Neural cell (in vitro differentiated cells): Measurements from ENCODE around the gene GRAMD4. TPM values are rescaled to one million over a fixed set of nuclear protein-coding genes. Genes with fewer than 3 reads are reported as not detected.

Experiments used
- H2AFZ ChIP-seq: fragments of 200-600, 300-800 bp; sonication (generic), shearing (Covaris generic); 2 replicates; pipeline ENCODE4 v1.6.0; 2014; ENCODE audit warnings: low read depth, mild to moderate bottlenecking, antibody characterized with exemption, low read length, moderate library complexity
- H3F3A ChIP-seq: fragments of 200-600 bp; shearing (Covaris generic); 2 replicates; pipeline ENCODE4 v1.6.1; 2016; ENCODE audit warnings: mild to moderate bottlenecking, moderate library complexity, mixed read lengths, antibody characterized with exemption, low read length; ENCODE audit not compliant: insufficient read depth, poor library complexity, severe bottlenecking
- H3K27ac ChIP-seq: fragments of 200-600, 300-800 bp; sonication (generic), shearing (Covaris generic); 2 replicates; pipeline ENCODE4 v1.5.1; 2014; ENCODE audit warnings: mild to moderate bottlenecking, low read length, moderate library complexity
- H3K27me3 ChIP-seq: fragments of 300-800, 200-600 bp; sonication (generic), shearing (Covaris generic); 2 replicates; pipeline ENCODE4 v1.6.0; 2014; ENCODE audit warnings: mild to moderate bottlenecking, low read depth, low read length, moderate library complexity; ENCODE audit not compliant: insufficient read depth
- H3K36me3 ChIP-seq: fragments of 300-800, 200-600 bp; sonication (generic), shearing (Covaris generic); 2 replicates; pipeline ENCODE4 v1.5.1; 2014; ENCODE audit warnings: mild to moderate bottlenecking, antibody characterized with exemption, low read length, moderate library complexity; ENCODE audit not compliant: insufficient read depth
- H3K4me2 ChIP-seq: fragments of 300-800, 200-600 bp; sonication (generic), shearing (Covaris generic); 2 replicates; pipeline ENCODE4 v1.6.0; 2014; ENCODE audit warnings: mild to moderate bottlenecking, low read length
- H3K4me3 ChIP-seq: fragments of 300-800, 200-600 bp; sonication (generic), shearing (Covaris generic); 2 replicates; pipeline ENCODE4 v1.5.1; 2014; ENCODE audit warnings: mild to moderate bottlenecking, low read length, moderate library complexity
- H3K79me2 ChIP-seq: fragments of 200-600 bp; shearing (Covaris generic); replicated peaks from 2 replicates; pipeline ENCODE4 v1.6.0; 2014; ENCODE audit warnings: mild to moderate bottlenecking, low read length, moderate library complexity; ENCODE audit not compliant: insufficient read depth
- H3K9ac ChIP-seq: fragments of 300-800, 200-600 bp; sonication (generic), shearing (Covaris generic); 2 replicates; pipeline ENCODE4 v1.6.1; 2016; ENCODE audit warnings: mild to moderate bottlenecking, low read length, mixed read lengths
- H3K9me2 ChIP-seq: fragments of 200-600 bp; shearing (Covaris generic); 2 replicates; pipeline ENCODE4 v1.6.1; 2016; ENCODE audit warnings: mild to moderate bottlenecking, low read length, mixed read lengths; ENCODE audit not compliant: insufficient read depth
- H3K9me3 ChIP-seq: fragments of 200-600, 300-800 bp; sonication (generic), shearing (Covaris generic); 2 replicates; pipeline ENCODE4 v1.6.1; 2016; ENCODE audit warnings: mild to moderate bottlenecking, mixed run types, low read length, moderate library complexity, mixed read lengths
- H4K20me1 ChIP-seq: fragments of 200-600 bp; shearing (Covaris generic); 2 replicates; pipeline ENCODE4 v1.6.1; 2016; ENCODE audit warnings: mild to moderate bottlenecking, mixed run types; ENCODE audit not compliant: insufficient read depth
- CTCF ChIP-seq: fragments of 450-650 bp; IDR thresholded peaks from 2 replicates; pipeline ENCODE4 v1.5.1; 2014; ENCODE audit warnings: antibody characterized with exemption, mild to moderate bottlenecking, moderate library complexity; ENCODE audit not compliant: poor library complexity, severe bottlenecking
- EP300 ChIP-seq: fragments of 450-650 bp; conservative IDR thresholded peaks from 2 replicates; pipeline ENCODE4 v1.6.1; 2014; ENCODE audit warnings: antibody characterized with exemption, mild to moderate bottlenecking, moderate library complexity; ENCODE audit not compliant: poor library complexity, severe bottlenecking
- EZH2 ChIP-seq: fragments of 200-600, 300-800 bp; shearing (Covaris generic), sonication (generic); IDR thresholded peaks from 2 replicates; pipeline ENCODE4 v1.6.1; 2014; ENCODE audit warnings: antibody characterized with exemption, low read length, borderline replicate concordance, mild to moderate bottlenecking; ENCODE audit not compliant: insufficient read depth, poor library complexity, severe bottlenecking
- MXI1 ChIP-seq: fragments of 450-650 bp; conservative IDR thresholded peaks from 2 replicates; pipeline ENCODE4 v1.6.1; 2014; ENCODE audit warnings: antibody characterized with exemption, mild to moderate bottlenecking; ENCODE audit not compliant: poor library complexity, severe bottlenecking
- POLR2AphosphoS5 ChIP-seq: IDR thresholded peaks from 2 replicates; pipeline ENCODE4 v1.6.1; 2012
- RAD21 ChIP-seq: fragments of 450-650 bp; conservative IDR thresholded peaks from 2 replicates; pipeline ENCODE4 v1.6.1; 2014; ENCODE audit warnings: antibody characterized with exemption, mild to moderate bottlenecking, moderate library complexity
- REST ChIP-seq: IDR thresholded peaks from 2 replicates; pipeline ENCODE4 v1.6.1; 2012; ENCODE audit warnings: borderline replicate concordance
- SMC3 ChIP-seq: fragments of 450-650 bp; conservative IDR thresholded peaks from 2 replicates; pipeline ENCODE4 v1.6.1; 2014; ENCODE audit warnings: antibody characterized with exemption, mild to moderate bottlenecking, moderate library complexity; ENCODE audit not compliant: poor library complexity
- TAF1 ChIP-seq: IDR thresholded peaks from 2 replicates; pipeline ENCODE4 v1.6.1; 2012; ENCODE audit warnings: low read depth
- polyA plus RNA-seq: library from polyadenylated mRNA; depleted of rRNA; stranded (reverse); fragments of >200 nt; gene quantifications from 2 replicates; pipeline ENCODE4 v1.2.3, GENCODE V29; 2014

GRAMD4 gene
- polyA plus RNA-seq, 1 donor from 2014 or later, result 35.6 TPM

- no peak overlapping the region for H3K27ac ChIP-seq
Measured at GRCh38 chr22:46622081-46622521, 1.9 kb downstream of the GRAMD4 start.

GRCh38 chr22:46625113-46625842 is 5.1 kb downstream of the GRAMD4 start:
- H3K4me2 ChIP-seq, result no peak overlapping the region
- peaks cover 3% of the 10 kb centered on the region for H3K9me3 ChIP-seq
- H3F3A ChIP-seq, result no peaks in the 10 kb centered on the region
- no peak overlapping the region for H3K27ac ChIP-seq
- H3K9me2 ChIP-seq, result no peaks in the 10 kb centered on the region
- H3K27me3 ChIP-seq, result no peaks in the 10 kb centered on the region
- H4K20me1 ChIP-seq, result no peaks in the 10 kb centered on the region
- H2AFZ ChIP-seq, result no peak overlapping the region
- H3K79me2 ChIP-seq, result no peaks in the 10 kb centered on the region
- H3K4me3 ChIP-seq, result no peak overlapping the region
- H3K9ac ChIP-seq, result no peak overlapping the region
- H3K36me3 ChIP-seq, result no peaks in the 10 kb centered on the region
- no peak for TF ChIP-seq CTCF
- TF ChIP-seq MXI1, result no peak
- no peak for TF ChIP-seq EP300
- TF ChIP-seq SMC3, result no peak
- TF ChIP-seq POLR2AphosphoS5, result no peak
- no peak for TF ChIP-seq EZH2
- TF ChIP-seq TAF1, result no peak

More at GRCh38 chr22:46622081-46622521, 1.9 kb downstream of the GRAMD4 start:
- no peak for TF ChIP-seq SMC3
- TF ChIP-seq REST, result no peak
- TF ChIP-seq EZH2, result no peak
- no peak for TF ChIP-seq TAF1
- no peak for TF ChIP-seq POLR2AphosphoS5
- TF ChIP-seq EP300, result no peak
- TF ChIP-seq RAD21, result no peak
- no peak for TF ChIP-seq MXI1
- no peak for TF ChIP-seq CTCF
- H3K9ac ChIP-seq, result no peak overlapping the region
- no peaks in the 10 kb centered on the region for H3K79me2 ChIP-seq
- no peaks in the 10 kb centered on the region for H3K9me2 ChIP-seq
- H3K4me2 ChIP-seq, result no peak overlapping the region
- H2AFZ ChIP-seq, result no peak overlapping the region
- H3K4me3 ChIP-seq, result no peak overlapping the region
- no peaks in the 10 kb centered on the region for H4K20me1 ChIP-seq
- H3K27me3 ChIP-seq, result no peaks in the 10 kb centered on the region
- H3K9me3 ChIP-seq, result peaks cover 3% of the 10 kb centered on the region
- H3F3A ChIP-seq, result no peaks in the 10 kb centered on the region
- H3K36me3 ChIP-seq, result no peaks in the 10 kb centered on the region
